GM20000 (cell line): ENCODE data around the gene FYN.

Experiments
- DNase-seq: peaks from one replicate; pipeline ENCODE4 v3.0.0; 2012; ENCODE audit warnings: low spot score
- TF ChIP-seq, protein P1 (sequence below): IDR thresholded peaks from 2 replicates; pipeline ENCODE4 v1.5.1; 2012; ENCODE audit warnings: mild to moderate bottlenecking, control low read depth; ENCODE audit errors: extremely low read depth, missing control alignments

The FYN gene

DNA sequence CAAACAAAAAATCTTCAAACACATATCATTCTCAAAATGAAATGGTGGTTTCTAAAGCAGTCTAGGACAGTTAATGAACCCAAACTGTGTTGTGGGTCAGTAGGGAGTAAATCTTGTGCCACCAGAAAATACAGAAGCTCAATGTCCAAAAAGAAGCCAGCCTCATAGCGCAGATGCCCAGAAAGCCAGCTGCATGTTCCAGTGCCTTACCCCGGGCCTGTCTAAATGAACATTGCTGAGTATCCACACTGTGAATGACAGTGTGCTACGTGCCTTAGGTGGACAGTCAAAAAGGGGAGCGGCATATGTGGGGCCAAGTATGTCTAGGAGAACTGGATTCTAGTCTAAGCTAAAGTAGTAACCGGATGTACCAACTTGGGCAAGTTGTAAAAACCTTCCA lies 10.9 kb downstream of the FYN start:
- no peak for DNase-seq
- TF ChIP-seq, protein P1, sequence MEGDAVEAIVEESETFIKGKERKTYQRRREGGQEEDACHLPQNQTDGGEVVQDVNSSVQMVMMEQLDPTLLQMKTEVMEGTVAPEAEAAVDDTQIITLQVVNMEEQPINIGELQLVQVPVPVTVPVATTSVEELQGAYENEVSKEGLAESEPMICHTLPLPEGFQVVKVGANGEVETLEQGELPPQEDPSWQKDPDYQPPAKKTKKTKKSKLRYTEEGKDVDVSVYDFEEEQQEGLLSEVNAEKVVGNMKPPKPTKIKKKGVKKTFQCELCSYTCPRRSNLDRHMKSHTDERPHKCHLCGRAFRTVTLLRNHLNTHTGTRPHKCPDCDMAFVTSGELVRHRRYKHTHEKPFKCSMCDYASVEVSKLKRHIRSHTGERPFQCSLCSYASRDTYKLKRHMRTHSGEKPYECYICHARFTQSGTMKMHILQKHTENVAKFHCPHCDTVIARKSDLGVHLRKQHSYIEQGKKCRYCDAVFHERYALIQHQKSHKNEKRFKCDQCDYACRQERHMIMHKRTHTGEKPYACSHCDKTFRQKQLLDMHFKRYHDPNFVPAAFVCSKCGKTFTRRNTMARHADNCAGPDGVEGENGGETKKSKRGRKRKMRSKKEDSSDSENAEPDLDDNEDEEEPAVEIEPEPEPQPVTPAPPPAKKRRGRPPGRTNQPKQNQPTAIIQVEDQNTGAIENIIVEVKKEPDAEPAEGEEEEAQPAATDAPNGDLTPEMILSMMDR, result no peak

DNA sequence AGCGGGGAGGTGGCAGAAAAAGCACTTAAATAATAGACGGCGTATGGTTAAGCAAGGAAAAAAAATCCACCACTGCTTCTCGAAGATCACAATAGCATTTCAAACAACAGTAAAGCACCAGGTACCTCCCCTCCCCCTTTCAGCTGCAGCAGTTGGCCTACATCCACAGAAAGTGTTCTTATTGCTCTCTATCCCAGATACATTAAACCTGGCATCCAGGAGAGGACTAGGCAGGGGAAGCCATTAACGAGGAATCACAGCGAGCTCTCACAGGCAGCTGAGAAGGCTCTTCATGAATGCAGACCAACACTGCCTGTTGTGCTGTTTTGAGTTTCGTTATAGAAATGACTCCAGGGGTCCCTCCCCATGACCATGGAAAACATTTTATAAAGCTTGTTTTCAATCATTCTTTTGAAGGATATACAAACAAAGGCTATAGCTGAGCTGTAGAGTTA lies 11.8 kb downstream of the FYN start:
- TF ChIP-seq, protein P1, result no peak
- DNase-seq, result no peak

DNA sequence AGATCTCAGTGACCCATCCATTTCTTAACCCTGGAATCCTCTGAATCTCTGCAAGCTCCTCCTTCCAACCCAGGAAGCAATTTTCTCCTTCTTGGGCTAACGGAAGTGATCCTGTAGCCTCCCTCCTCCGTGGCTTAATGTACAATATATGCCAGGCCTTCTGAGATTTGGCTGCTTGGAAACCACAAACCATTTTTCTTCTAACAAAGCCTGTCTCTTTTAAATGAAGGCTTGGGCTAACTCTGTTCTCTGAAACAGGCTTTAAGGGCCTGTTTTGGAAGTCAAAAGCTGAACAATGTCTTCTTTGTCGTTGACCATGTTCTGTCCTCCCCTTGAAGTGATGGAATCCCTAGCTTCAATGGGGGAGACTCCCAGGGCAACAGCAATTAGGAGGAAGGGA lies 14.9 kb downstream of the FYN start:
- no peak for DNase-seq
- TF ChIP-seq, protein P1, result no peak

DNA sequence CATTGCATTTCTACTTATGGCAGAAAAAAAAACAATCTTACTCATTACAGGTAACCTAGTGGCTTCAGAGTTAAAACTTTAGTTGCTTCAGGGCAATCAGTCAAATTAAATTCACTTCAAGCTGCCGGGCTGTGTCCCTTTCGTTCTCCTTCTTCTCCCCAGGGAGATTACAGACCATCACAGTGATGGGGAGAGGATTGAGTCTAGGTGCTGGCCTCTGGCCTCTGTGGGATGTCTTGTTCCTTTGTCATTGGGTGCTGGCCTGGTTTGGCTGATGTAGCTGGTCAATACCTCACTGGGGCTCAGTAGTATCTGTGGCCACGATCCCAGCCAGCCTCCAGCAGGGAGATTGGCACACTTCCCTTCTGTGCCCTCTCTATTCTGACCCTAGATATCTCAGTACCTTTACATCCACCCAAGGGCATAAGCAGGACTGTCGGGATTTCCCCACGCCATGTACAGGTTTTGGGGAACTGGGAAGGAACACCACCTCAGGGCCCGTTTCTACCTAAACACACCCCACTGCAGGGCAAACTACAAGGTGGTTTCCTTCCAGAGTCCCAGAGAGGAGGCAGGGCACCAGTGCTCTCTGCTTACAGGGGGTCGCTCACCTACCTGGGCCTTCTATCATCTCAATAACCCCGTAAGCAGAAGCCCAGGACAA lies 15.4 kb downstream of the FYN start:
- TF ChIP-seq, protein P1, result no peak
- no peak for DNase-seq

DNA sequence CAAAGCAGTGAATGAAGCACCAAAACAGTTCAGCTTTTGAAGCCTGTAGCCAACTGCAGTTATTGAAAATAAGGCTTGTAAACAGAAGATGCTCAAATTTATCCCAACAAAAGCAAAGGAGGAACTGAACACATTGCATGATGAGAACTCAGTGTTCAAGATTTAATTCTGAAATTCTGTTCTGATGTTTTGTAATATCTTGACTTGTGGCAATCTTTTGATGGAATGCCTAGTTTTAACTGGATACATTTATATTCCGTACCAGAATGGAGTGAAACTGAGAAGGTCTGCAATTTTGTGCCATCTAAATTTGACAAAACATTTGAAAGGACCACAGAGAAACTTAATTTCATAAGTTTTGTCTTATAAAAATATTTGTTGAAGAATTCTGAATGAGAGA lies 17.5 kb downstream of the FYN start:
- TF ChIP-seq, protein P1, result no peak
- no peak for DNase-seq

DNA sequence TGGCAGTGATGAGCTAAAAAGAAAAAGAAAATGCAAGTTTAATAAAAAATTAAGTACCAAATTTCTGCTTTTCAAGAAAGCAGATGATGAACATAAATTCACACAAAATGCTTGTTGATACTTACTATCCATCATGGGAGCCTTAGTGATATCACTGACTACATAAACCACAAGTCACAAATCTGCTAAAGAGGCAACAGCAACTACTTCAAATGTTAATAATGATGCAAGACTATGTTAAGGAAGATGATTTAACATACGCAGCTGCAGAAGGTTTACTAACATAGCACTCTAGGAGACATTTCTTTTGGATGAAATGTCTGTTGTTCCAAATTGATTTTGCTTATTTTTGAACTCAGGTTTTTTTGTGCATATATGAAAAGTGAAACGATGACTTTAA lies 18.6 kb downstream of the FYN start:
- TF ChIP-seq, protein P1, result no peak
- no peak for DNase-seq

DNA sequence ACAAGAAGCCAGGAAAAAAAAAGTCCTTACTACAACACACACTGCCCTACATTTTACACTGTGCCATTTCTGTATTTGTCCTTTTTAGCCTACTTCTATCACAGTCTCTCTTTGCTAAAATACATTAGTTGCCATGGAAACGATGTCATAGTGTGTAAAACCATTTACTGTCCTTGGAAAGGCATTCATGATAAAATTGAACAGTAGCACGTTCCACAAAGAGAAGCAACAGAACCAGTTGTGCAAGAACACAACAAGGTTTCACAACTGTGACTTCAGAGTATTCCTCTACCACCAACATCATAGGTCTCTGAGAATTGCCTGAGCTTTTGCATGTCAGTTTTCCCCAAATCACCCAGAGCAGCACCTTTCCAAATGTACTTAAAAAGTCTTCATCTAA lies 20.5 kb downstream of the FYN start:
- no peak for DNase-seq
- TF ChIP-seq, protein P1, result no peak
